ENCODE data around the gene CYP1B1. TPM values are rescaled to one million over a fixed set of nuclear protein-coding genes. Genes with fewer than 3 reads are reported as not detected.

Gene CYP1B1
- total RNA-seq, 6 experiments from 2014 or later: 3.8 to 7.1 (median 6.4) TPM

GRCh38 chr2:38104598-38104997, 28.6 kb upstream of the CYP1B1 start:
- Histone ChIP-seq H3K27ac (no peak overlapping the region), H3K36me3 (no peaks in the 10 kb centered on the region), H3K9me3 (no peaks in the 10 kb centered on the region), H3K27me3 (no peaks in the 10 kb centered on the region), H3K4me3 (no peak overlapping the region), H3K4me1 (peaks cover 0 to 19% (median 2%) of the 10 kb centered on the region in 4 donors)
- WGBS (ENCODE audit: insufficient coverage, low coverage, low lambda C conversion rate, missing lambda C conversion rate): 95% methylated on average over 3 of the region's 3 CpGs
- no peak for ATAC-seq
- intact Hi-C loops (cut with DNase I): no loop called here
- TF ChIP-seq CTCF (IDR thresholded peaks at IDR 0.05) (no peak), POLR2A (IDR thresholded peaks at IDR 0.05) (no peak)
- no peak for DNase-seq

- no peaks in the 10 kb centered on the region for H3K36me3 ChIP-seq
- DNase-seq (no peak), ATAC-seq (no peak)
- no peak overlapping the region for H3K4me3 ChIP-seq
- 86% methylated on average over 3 of the region's 3 CpGs for WGBS (ENCODE audit: insufficient coverage, low coverage, low lambda C conversion rate, missing lambda C conversion rate)
- H3K9me3 ChIP-seq: no peaks in the 10 kb centered on the region
- no peaks in the 10 kb centered on the region for H3K27me3 ChIP-seq
- no peak for TF ChIP-seq CTCF (IDR thresholded peaks at IDR 0.05)
- no peak for TF ChIP-seq POLR2A (IDR thresholded peaks at IDR 0.05)
- intact Hi-C loops (cut with DNase I): no loop called here
- H3K27ac ChIP-seq: no peak overlapping the region
- peaks cover 0 to 15% (median 5%) of the 10 kb centered on the region in 4 donors for H3K4me1 ChIP-seq
These were observed 24.4 kb upstream of the CYP1B1 start for GRCh38 chr2:38100328-38100727.

GRCh38 chr2:38099099-38100028, 23.4 kb upstream of the CYP1B1 start:
- peaks cover 0 to 15% (median 5%) of the 10 kb centered on the region in 4 donors for H3K4me1 ChIP-seq
- no peaks in the 10 kb centered on the region for H3K9me3 ChIP-seq
- no peak for TF ChIP-seq POLR2A (IDR thresholded peaks at IDR 0.05)
- no peak for TF ChIP-seq CTCF (IDR thresholded peaks at IDR 0.05)
- WGBS (ENCODE audit: insufficient coverage, low coverage, low lambda C conversion rate, missing lambda C conversion rate): 38% methylated on average over 10 of the region's 10 CpGs
- H3K27me3 ChIP-seq: no peaks in the 10 kb centered on the region
- peak overlapping the region in 2 of 3 donors; percentile 30 to 32 for H3K4me3 ChIP-seq
- intact Hi-C loops (cut with DNase I): no loop called here
- peak overlapping the region in 1 of 3 donors; percentile 6 for H3K27ac ChIP-seq
- ATAC-seq (no peak), DNase-seq (no peak)
- H3K36me3 ChIP-seq: no peaks in the 10 kb centered on the region

GRCh38 chr2:38098421-38099098, 22.6 kb upstream of the CYP1B1 start:
- ATAC-seq (peak; percentile 65 to 79 (median 73)), DNase-seq (no peak)
- no peaks in the 10 kb centered on the region for H3K36me3 ChIP-seq
- peaks cover 0 to 15% (median 5%) of the 10 kb centered on the region in 4 donors for H3K4me1 ChIP-seq
- H3K9me3 ChIP-seq: no peaks in the 10 kb centered on the region
- peak overlapping the region; percentile 0 to 32 (median 30) for H3K4me3 ChIP-seq
- TF ChIP-seq CTCF (IDR thresholded peaks at IDR 0.05) (no peak), POLR2A (IDR thresholded peaks at IDR 0.05) (no peak)
- intact Hi-C loops (cut with DNase I): no loop called here
- H3K27ac ChIP-seq: peak overlapping the region in 1 of 3 donors; percentile 6
- H3K27me3 ChIP-seq: no peaks in the 10 kb centered on the region
- 3% methylated on average over 11 of the region's 11 CpGs for WGBS (ENCODE audit: insufficient coverage, low coverage, low lambda C conversion rate, missing lambda C conversion rate)
